ENCODE measurements around the gene SLC49A3.

Gene SLC49A3

DNA sequence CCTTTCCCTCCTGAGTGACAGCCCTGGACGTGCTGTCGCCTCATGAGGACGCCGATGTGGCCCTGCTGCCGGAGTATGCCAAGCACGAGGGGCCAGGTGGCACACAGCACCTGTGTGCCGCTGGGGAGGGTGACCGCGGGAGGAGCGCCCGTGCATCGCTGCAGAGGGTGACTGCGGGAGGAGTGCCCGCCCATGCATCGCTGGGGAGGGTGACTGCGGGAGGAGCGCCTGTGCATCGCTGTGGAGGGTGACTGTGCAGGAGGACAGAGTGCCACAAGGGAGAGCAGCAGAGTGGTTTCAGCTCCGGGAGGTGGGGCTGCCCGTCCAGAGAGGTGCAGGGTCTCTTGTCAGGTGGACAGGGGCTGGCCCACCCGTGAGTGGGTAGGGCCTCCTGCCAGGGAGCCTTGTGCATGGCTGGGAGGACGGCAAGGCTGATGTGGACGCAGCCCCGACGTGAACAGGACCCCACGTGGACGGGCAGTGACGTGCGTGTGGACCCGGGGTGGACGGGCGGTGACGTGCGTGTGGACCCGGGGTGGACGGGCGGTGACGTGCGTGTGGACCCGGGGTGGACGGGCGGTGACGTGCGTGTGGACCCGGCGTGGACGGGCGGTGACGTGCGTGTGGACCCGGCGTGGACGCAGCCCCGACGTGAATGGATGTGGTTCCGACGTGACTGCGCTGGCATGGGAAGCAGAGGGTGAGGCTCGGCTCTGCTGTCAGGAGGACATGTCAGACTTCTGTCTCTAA, 31.3 kb upstream of the SLC49A3 start:
- TF ChIP-seq, protein P1, sequence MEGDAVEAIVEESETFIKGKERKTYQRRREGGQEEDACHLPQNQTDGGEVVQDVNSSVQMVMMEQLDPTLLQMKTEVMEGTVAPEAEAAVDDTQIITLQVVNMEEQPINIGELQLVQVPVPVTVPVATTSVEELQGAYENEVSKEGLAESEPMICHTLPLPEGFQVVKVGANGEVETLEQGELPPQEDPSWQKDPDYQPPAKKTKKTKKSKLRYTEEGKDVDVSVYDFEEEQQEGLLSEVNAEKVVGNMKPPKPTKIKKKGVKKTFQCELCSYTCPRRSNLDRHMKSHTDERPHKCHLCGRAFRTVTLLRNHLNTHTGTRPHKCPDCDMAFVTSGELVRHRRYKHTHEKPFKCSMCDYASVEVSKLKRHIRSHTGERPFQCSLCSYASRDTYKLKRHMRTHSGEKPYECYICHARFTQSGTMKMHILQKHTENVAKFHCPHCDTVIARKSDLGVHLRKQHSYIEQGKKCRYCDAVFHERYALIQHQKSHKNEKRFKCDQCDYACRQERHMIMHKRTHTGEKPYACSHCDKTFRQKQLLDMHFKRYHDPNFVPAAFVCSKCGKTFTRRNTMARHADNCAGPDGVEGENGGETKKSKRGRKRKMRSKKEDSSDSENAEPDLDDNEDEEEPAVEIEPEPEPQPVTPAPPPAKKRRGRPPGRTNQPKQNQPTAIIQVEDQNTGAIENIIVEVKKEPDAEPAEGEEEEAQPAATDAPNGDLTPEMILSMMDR (IDR thresholded peaks at IDR 0.05; ENCODE audit: insufficient read depth, low read depth, low read length, missing control alignments) = no peak
- no peak overlapping the region for H3K4me3 ChIP-seq (ENCODE audit: low read length)
- DNase-seq (ENCODE audit: low read depth) = no peak

DNA sequence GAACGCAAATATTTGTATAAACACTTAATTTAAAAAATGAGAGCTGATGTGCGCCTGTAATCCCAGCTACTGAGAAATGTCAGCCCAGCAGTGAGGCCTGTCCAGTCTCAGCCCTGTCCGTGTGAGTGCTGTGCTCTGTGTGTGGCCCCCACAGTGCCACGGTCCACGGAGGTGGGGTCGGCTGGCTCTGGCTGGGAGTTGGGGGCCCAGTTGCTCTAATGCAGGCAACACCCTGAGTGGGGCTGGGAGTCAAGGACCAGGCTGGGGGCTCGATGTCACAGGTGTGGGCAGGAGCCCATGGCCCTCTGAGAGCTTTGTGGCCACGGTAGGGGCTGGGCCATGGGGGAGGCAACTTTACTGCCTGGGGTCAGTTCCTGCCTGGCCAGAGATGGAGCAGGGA, 29.5 kb upstream of the SLC49A3 start:
- DNase-seq (ENCODE audit: low read depth) = no peak
- no peak overlapping the region for H3K4me3 ChIP-seq (ENCODE audit: low read length)
- TF ChIP-seq, protein P1 (IDR thresholded peaks at IDR 0.05; ENCODE audit: insufficient read depth, low read depth, low read length, missing control alignments) = no peak

DNA sequence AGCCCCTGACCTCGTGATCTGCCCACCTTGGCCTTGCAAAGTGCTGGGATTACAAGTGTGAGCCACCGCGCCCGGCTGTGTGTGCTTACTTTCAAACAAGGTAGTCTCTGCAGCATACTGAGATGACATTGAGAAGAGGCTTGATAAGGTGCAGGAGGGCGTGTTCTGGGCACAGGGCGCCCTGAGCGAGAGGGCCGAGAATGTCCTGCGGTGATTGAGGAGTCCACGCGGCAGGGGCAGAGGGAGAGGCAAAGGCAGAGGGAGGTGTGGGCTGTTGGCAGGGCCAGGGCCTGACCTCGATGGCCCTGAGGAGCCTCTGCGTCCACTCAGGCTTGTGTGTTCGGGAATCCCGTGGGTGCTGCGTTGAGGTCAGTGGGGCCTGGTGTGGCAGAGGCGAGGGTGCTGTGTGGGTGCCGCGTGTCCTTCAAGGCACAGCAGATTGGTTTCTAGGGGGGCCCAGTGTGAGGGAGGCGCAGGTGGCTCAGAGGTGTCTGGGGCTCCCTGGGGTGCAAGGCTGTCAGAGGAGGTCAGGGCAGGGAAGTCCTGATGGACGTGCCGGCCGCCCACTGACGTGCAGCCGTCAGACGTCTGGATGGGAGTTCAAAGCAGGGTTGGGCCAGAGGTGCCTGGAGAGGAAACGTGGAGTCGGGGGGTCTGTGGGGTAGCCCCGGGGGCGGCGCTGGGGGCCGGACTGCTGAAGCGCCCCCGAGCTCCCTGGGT, 28.8 kb upstream of the SLC49A3 start:
- TF ChIP-seq, protein P1 (IDR thresholded peaks at IDR 0.05; ENCODE audit: insufficient read depth, low read depth, low read length, missing control alignments) = no peak
- H3K4me3 ChIP-seq (ENCODE audit: low read length) = no peak overlapping the region
- no peak for DNase-seq (ENCODE audit: low read depth)

GRCh38 chr4:714087-714486, 25.1 kb upstream of the SLC49A3 start:
- no peak for DNase-seq (ENCODE audit: low read depth)
- no peak overlapping the region for H3K4me3 ChIP-seq (ENCODE audit: low read length)
- TF ChIP-seq, protein P1 (IDR thresholded peaks at IDR 0.05; ENCODE audit: insufficient read depth, low read depth, low read length, missing control alignments) = no peak

- TF ChIP-seq, protein P1 (IDR thresholded peaks at IDR 0.05; ENCODE audit: insufficient read depth, low read depth, low read length, missing control alignments) = no peak
- DNase-seq (ENCODE audit: low read depth) = no peak
- no peak overlapping the region for H3K4me3 ChIP-seq (ENCODE audit: low read length)
Observed at GRCh38 chr4:712916-713632, 24.1 kb upstream of the SLC49A3 start.

- no peak overlapping the region for H3K4me3 ChIP-seq (ENCODE audit: low read length)
- TF ChIP-seq, protein P1 (IDR thresholded peaks at IDR 0.05; ENCODE audit: insufficient read depth, low read depth, low read length, missing control alignments) = no peak
- no peak for DNase-seq (ENCODE audit: low read depth)
Observed at GRCh38 chr4:712093-712492, 23.1 kb upstream of the SLC49A3 start.

All from epithelial cell of esophagus (primary cell).